A172 (cell line): ENCODE data around the gene LGR5. TPM values are rescaled to one million over a fixed set of nuclear protein-coding genes. Genes with fewer than 3 reads are reported as not detected.

ENCODE experiments used
- DNase-seq: peaks from one replicate; pipeline ENCODE4 v3.0.0-alpha.2; 2015; ENCODE audit warnings: low spot score
- total RNA-seq: library from RNA; depleted of rRNA; stranded (reverse); fragments of >200 nt; shearing (Covaris generic); gene quantifications from 2 replicates; pipeline ENCODE4 v1.2.3, GENCODE V29; 2014

The LGR5 gene
- total RNA-seq, 1 experiment from 2014 or later = 2.2 TPM

DNA sequence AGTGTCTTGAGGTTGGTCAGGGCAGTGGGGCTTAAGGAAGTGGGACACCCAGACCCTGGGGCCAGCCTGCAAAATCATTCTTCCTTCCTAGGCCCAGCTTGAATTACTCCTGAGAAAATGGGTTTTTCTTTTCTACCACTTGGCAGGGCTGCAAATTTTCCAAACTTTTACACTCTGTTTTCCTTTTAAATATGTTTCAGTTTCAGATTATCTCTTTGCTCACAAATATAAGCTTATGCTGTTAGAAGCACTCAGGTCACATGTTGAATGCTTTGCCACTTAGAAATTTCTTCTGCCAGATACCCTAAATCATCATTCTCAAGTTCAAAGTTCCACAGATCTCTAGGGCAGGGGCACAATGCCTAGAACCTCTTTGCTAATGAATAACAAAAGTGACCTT is 2.9 kb upstream of the LGR5 start:
- no peak for DNase-seq

DNA sequence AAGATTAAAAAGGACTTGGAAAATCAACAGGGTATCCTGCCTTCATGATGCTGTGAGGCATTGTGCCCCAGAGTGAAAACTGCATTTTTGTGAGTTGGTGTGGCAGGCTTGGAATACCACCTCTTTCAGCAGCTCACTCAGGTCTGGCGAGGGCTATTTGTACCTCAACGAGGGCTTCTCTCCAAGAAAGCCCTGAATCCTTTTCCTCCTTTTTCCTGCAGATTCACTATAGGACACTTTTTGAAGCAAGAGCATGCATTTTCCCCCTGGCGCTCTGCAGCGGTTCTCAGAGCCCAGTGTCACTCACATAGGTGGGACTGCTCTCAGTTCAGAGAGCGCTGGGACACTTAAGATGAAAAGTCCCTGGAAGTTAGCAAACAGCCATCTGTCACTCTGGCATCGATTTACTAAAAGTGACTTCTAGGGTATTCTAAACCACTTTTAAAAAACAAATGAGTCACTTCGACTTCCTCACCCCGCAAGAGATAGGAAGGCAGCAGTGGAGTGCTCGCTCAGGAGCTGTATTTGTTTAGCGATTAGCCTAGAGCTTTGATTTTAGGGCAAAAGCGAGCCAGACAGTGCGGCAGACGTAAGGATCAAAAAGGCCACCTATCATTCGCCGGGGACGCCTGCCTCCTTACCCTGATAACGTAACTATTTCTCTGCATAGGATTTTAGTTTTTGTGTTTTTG is 782 bp upstream of the LGR5 start:
- peak; percentile 16 for DNase-seq

DNA sequence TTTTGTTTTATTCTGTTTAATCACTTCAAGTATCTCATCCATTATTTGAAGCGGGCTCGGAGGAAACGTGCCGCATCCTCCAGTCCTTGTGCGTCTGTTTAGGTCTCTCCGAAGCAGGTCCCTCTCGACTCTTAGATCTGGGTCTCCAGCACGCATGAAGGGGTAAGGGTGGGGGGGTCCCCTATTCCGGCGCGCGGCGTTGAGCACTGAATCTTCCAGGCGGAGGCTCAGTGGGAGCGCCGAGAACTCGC is 311 bp upstream of the LGR5 start:
- DNase-seq = no peak

DNA sequence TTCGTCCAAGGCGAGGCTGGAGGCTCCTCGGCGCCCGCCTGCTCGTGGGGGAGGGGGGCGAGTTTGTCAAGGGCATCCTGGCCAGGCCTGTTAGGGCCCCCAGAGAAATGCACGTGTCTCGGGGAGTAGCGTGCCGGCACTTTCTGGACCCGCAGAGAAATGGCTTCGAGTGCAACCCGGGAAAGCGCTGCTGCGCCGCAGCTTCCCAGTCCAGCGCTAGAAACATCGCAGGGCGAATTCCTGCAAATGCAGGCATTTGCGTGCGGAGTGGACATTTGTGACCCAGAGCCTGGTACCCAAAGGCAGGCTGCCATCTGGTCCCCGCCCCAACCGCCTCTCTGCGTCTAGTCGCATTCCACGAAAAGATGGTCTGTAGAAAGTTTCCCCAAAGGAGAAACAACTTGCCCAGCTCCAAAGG is 756 bp downstream of the LGR5 start:
- no peak for DNase-seq

DNA sequence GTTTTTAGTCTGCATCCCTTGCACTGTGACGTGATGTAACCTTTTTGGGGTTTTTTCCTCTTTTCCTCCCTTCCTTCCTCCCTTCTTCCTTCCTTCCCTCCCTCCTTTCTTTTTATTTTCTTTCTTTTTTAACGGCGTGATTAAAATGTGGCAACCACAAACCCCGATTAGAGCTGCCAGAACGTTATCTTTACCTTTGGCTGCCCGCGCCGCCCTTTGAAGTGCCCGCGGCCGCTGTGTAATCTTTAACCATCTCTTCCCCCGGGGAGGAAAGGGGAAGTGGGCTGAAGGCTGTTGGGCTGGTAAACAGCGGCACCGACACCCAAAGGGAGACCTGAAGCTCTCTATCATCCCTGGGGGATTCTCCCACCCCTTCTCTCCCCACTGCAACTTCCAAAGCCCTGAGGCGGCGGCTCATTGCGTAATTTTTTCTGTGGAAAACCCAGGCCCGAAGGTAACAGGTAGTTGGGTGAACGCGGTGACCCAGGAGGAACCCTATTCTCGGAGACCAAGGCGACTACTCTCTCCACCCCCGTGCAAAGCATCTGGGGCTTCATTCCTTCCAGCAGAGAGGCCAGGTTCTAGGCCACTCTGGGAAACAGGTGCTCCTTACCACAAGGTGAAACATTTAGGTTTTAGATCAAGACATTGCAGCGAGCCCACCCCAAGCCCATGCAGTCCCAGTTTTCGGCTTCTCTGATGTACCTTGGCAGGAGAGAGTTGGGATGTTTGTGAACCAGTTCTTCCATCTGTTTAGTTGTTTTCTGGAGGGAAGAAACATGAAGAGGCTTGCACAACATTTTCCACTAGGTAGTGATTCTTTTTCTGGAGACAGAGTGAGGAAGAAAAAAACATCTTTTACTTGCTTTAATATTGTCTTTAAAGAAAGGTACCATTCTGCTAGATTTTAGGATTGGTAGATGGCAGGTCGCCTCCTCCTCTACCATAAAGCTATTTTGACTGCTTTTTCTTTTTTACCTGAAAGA is 1.5 kb downstream of the LGR5 start:
- DNase-seq = no peak

DNA sequence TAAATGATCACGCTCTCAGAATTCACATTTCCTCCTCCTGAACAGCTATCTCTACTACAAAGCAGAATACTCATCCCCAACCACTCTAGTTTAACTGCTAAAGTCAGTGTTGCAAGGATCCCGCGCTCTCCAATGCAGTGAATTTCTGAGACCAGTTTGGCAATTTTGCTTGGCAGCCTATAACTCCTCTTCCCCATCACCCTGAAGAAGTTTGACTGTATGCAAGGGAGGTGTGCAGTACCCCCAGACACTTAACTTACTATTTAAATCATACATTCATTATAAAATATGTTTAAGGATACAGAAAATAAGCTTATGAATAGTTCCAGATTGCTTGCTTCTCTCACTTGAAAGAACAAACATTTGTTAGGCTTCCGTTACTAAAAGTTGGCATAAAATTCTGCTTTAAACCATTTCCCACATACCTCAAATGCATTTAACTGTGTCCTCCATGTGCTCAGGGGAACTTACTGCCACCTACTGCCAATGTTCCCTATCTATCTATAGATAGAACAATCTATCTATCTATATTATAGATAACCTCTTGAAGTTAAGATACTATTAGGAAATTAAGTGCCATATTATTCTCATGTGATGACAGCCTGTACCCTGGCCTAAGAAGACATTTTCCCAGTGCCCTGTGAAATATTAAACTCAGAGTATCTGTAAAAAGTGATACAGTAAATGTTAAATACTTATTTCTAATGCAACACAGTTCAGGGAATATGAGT is 2.4 kb downstream of the LGR5 start:
- DNase-seq = no peak

DNA sequence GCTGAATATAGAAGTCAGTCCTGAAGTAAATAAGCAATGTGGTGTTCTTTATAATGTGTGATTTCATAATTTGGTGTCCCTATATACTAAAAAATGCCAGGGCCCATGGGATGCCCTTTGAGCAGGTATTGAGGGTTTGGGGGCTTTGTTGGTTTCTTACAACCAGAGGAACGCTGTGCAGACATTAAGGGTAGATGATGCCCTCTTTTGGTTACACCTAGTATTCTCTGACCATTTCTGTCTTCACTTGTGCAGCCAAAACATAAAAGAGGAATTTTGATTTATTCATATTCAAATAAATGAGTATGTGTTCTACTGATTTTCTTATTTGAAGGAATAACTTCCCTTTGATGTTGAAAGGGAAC is 3.0 kb downstream of the LGR5 start:
- no peak for DNase-seq

DNA sequence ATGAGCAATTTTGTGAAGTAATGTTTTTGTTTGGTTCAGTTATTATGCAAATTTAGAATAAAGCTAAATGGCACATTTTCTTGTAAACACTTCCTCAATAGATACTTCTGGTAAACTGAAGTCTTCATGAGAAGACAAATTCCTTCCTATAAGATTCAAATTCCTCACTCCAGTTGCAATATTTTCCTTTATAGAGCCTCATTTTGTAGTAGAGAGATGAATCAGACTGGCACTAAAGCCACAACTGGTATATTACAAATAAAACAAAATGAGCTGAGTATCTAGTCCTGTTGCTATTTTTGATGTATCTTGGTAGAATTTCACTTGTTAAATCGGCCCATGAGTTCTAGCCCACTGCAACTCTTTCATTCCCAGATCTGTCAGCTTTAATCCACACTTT is 5.5 kb downstream of the LGR5 start:
- DNase-seq = no peak

DNA sequence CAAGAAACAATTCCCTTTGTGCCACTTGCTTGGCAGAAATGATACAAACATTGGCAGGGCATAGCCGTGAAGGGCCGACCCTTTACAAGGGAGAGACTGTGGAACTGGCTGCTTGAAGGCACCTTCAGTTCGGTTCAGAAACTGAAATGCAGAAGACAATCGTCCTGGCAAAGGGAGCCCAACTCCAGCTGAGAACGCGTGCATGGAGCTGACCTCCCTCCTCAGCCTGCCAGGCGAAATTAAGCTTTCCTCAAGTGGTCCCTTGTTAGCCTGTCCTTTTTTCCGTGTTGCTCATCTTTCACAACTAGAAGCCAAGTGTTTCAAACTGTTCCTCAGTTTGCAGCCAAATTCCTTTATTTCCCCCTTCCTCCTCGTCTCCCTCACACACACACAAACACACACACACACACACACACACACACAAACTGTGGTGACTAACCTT is 8.1 kb downstream of the LGR5 start:
- DNase-seq = no peak

DNA sequence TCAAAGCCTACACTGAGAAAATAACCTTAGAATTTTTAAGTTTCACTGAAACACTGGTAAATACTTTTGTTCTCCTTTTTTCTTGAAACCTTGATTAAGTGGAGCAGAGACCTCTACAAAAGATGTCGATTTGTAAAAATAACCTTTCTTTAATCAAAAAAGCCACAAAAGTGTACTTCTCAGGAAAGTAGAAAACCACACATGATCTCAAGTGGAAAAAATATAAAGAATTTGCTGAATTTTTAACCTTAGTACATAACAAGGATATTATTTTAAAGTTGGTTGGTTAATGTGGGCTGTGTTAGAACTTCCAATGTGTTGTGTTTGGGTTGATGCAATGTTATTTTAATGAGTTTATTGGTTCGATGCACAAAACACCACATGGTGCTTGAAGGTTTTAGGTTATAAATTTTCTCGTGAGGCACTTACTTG is 8.6 kb downstream of the LGR5 start:
- no peak for DNase-seq

DNA sequence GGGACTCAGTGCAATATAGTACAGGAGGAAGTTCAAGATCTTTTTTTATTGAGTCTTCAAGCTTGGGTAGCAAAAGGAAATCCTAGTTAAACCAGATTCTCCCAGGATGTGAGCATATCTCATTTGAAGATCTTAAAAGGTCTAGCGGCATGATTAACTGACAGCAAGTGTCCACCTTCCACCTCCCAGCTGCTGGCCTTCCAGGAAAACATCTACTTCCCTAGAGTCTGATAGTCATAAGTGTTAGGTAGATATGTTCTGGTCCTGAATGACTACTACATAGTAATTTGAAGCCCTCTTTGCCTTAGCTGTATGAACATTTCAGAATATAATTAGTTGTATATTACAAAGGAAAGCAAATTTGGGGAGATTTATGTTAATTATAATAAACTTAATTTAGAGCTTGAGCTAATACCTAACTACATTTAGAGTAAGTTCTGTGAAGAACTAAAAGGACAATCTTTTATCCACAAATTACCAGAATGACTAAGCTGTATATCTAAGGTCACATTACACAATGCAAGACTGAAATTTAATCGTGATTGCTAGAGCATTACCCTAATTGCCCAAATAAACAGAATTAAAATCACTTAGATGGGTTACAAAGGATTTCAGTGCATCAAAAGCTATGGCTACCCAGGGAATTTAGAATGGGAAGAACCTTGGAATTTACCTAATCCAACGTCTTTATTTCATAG is 9.9 kb downstream of the LGR5 start:
- no peak for DNase-seq

DNA sequence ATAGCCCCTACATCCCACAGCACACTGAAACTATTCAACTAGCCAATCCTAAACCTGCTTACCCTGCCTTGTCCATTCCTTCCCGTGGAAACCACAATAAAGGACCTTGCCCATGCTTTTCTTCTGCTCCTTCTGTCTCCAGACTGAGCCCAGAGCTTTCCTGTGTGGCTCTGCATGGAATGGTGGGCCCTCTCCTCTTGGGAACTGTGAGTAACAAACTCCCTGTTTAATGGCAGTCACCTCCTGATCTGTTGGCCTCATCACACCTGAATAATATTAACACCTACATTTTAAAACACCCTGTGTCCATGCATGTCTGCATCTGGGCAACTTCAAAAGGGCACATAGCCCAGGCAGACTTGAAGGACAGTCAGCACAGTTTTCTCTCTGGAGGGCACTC is 12.4 kb downstream of the LGR5 start:
- no peak for DNase-seq

DNA sequence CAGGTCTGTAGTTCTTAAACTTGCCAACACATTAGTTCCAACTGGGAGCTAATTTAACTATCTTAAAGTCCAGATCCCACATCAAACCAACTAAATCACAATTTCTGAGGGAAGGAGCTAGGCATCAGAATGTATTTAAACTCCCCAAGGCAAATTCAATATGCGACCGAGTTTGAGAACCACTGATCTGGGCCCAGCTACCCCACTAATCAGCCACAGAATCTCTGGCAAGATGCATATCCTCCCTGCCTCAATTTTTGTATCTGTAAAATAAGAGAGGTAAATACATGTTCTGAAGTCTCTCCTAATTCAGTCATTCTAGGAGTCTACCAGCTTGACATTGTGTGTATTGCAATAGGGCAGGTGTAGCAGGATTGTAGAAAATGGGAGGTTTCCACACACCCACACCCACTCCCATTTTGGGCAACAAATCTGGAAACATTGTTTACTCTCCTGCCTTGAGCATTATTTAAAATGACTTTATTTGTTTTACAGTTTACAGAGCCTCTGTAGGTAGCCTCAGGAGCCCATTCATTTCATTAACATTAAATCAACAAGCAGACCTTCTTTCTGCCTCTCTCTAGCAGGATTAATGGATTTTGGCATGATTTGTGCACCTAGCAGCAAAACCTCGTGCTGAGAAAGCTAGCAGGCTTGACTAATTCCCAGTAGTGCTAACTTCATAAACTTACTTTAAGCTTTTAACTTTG is 15.6 kb downstream of the LGR5 start:
- no peak for DNase-seq

DNA sequence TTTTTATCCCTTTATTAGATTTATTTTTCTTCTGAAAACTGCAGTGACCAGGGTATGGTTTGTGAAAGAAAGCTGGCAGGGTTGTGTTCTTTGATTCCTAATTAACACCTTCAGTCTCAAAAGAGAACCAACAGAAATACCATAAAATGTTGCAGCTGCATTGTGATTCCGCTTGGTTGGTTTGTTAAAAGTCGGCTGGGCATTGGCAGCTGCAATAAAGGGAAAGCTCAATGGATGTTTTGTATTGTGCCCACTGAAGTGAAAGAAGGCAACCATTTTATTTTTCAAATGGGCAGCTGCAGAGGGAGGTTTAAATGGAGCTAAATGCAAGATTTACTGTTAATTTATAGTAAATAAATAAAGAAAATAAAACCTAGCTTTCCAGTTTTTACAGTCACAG is 16.7 kb downstream of the LGR5 start:
- no peak for DNase-seq

DNA sequence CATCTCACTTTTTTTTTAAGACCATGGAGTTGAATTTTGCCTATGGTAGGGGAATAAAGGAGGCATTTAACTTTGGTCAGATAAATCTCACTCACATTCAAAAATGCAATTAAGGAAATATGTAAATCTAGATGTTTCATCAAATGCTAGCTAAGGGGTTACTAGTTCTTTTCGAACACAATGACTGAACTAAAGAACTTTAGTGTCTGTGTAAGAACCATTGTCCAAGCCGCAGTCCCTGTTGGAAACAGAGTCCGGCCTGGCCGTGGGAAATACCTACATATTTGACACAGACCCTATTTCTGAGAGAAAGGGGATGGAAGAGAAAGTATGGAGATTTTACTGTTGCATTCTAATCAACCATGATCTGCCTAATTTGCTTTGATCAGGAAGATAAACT is 17.4 kb downstream of the LGR5 start:
- DNase-seq = no peak

DNA sequence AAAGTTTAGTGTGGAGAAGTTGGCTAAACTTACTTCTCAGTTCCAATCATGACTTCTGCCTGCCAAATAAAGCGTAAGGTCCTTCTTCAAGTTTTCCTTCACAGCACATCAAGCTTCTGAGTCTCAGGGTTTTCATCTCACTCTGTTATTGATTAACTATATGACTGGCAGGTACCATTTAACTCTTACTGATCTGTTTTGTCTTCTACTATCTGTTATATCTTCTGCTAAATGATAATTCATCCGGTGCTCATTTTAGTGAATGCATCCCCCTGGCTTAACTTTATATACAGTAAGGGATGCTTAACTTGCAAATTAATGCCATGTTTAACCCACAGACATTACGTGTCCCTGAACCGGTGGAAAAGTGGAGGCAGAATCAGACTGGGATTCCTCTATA is 20.7 kb downstream of the LGR5 start:
- no peak for DNase-seq

DNA sequence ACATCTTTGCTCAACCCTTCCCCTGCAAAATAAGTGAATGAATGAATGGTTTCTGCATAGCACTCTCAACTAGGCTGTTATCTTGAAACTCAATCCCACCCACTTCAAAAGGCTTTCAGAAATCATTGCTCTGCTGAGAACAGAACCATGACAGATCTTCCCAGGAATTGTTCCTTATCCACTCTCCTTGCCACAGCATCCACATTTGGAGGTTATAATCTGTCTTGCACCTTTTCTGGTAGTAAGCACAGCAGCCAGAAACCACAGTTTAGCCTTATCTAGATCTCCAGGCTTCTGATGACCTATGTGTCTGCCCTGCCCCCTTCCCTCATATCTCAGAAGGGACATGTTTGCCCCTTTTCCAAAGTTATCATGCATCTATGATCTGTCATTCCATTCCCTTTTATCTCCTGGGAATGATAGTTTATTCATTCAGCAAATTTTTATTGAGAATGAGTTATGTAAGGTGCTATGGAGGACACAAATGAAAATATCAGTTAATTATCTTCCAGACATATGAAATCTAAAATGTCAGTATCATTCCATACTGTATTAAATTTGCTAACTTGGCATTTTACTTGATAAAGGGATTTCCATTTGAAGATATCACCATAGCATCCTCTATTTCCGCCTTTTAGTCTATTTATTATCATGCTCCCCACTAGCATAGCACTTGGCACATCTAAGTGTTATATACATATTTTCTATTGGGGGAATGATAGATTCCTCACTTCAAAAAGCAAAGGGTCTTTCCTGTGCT is 21.4 kb downstream of the LGR5 start:
- DNase-seq = no peak

DNA sequence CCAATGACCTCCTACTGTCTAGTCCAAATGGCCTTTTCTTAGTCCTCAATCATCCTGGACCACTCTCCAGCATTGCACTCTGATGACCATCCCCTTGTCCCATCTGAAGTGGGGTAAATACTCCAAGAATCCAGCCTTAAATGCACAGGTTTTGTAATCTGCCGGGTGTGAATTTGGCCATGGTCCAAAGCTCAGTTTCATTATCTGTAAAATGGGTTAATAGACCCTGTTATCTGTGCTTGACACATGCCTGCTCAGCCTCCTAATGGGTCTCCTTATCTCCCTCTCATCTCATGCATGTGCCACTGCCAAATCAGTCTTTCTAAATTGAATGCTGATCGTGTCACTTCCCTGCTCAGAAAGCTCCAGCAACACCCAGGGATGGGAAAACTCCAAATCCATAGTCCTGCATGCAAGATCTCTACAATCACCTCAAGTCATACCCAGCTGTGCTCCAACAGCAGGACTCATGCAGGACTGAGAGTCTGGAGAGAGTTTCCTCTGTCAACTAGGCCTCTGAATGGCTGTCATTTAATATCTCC is 22.3 kb downstream of the LGR5 start:
- DNase-seq = no peak

DNA sequence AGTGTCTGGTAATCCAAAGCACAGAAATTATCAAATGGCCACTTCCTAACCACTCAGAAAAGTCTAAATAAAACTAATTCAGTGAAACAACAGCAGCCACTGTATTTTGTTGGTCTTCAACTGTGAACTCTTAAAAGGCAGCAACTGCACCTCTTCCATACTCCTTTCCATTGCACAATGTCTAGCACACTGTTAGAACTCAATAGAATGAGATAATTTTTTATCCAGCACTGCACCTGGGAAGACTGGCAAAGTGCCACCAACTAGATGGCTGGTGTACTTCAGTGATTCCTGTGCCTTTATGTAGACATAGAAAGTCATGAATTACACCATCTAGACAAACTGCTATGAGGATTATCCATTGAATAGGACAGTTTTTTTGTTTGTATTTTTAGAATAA is 26.2 kb downstream of the LGR5 start:
- no peak for DNase-seq

DNA sequence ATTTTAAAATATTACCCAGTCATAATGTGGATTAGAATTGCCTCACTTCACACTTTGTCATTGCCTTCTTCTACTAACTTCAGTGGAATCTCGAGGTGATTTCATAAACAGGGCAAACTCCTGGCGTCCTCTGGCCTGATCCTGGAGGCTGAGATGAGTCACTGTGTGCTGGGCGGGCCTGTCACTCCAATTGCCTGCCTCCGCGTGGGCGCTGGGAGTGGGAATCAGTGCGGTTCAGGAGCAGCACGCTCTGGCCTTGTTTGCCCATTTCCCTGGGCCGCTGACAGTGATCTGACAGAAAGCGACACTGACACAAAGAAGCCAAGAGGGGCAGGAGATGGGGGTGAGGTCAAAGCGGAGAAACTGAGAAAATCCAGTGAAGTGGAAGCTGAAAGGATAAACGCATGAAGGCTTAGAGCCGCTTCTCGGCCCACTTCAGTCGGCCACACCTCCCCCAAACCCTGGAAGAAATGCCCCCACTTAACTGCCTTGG is 29.7 kb downstream of the LGR5 start:
- DNase-seq = peak; percentile 62
